Activated CD4-positive, alpha-beta T cell treated with anti-CD3 and anti-CD28 coated beads, Interleukin-2, amount 50 U/mL, for 1 hour (primary cell): ENCODE results near the gene STYXL2.

Experiments used
- DNase-seq: peaks from one replicate; pipeline ENCODE4 v3.0.0-alpha.2; 2020

The STYXL2 gene

GRCh38 chr1:167137793-167138510 is 44.1 kb downstream of the STYXL2 start:
- no peak for DNase-seq

- no peak for DNase-seq
These were observed 44.8 kb downstream of the STYXL2 start for GRCh38 chr1:167138703-167139102.

GRCh38 chr1:167141963-167142362 is 48.1 kb downstream of the STYXL2 start:
- no peak for DNase-seq
